Measurements from ENCODE around the gene LIME1. TPM values are rescaled to one million over a fixed set of nuclear protein-coding genes. Genes with fewer than 3 reads are reported as not detected.

The LIME1 gene
- total and polyA plus RNA-seq, 9 of the 15 experiments (the other 6 are each of a cell fraction or from before 2014, with no cell fraction given): 0.11 to 17.1 (median 2.8) TPM; not detected in 2

GRCh38 chr20:63696628-63697356 lies 39.7 kb upstream of the LIME1 start, which contains the start of gene TNFRSF6B (continued):
- TF ChIP-seq DEAF1 (CRISPR knock-in tag; IDR thresholded peaks at IDR 0.05): no peak
- no peak for TF ChIP-seq ARID2 (IDR thresholded peaks at IDR 0.05)
- TF ChIP-seq MAFG (tag; conservative IDR thresholded peaks at IDR 0.05): no peak
- no peak for TF ChIP-seq BDP1 (IDR thresholded peaks at IDR 0.05; ENCODE audit: insufficient read depth, insufficient read length)
- no peak for TF ChIP-seq NKRF (IDR thresholded peaks at IDR 0.05; ENCODE audit: borderline replicate concordance)
- TF ChIP-seq POLR2G (IDR thresholded peaks at IDR 0.05; ENCODE audit: low read depth, low read length): peak; percentile 81
- no peak for TF ChIP-seq ARID3A (IDR thresholded peaks at IDR 0.05; ENCODE audit: borderline replicate concordance, low read depth, low read length)
- no peak for TF ChIP-seq ZNF224 (CRISPR knock-in tag; IDR thresholded peaks at IDR 0.05)
- TF ChIP-seq FIP1L1 (IDR thresholded peaks at IDR 0.05; ENCODE audit: low read depth, low read length, poor library complexity, severe bottlenecking): peak; percentile 66
- no peak for TF ChIP-seq CC2D1A (IDR thresholded peaks at IDR 0.05)
- TF ChIP-seq CBX3 (IDR thresholded peaks at IDR 0.05; ENCODE audit: borderline replicate concordance in 1 of 2, low read length in 2 of 2): no peak
- TF ChIP-seq HOMEZ (CRISPR knock-in tag; IDR thresholded peaks at IDR 0.05): no peak
- TF ChIP-seq CREB3 (tag; conservative IDR thresholded peaks at IDR 0.05; ENCODE audit: low read depth): no peak
- peak; percentile 70 for TF ChIP-seq HNRNPH1 (optimal IDR thresholded peaks at IDR 0.05; ENCODE audit: low read depth, low read length)
- no peak for TF ChIP-seq POLR2AphosphoS5 (IDR thresholded peaks at IDR 0.05; ENCODE audit: control insufficient read depth, insufficient read depth, low read depth, low read length)
- TF ChIP-seq IRF1 (CRISPR knock-in tag; IDR thresholded peaks at IDR 0.05; ENCODE audit: borderline replicate concordance): no peak
- TF ChIP-seq SRF (CRISPR knock-in tag; IDR thresholded peaks at IDR 0.05): no peak
- no peak for TF ChIP-seq ZC3H8 (IDR thresholded peaks at IDR 0.05)
